ENCODE results near the gene PLAGL2.

Gene PLAGL2

GRCh38 chr20:32153771-32154170 lies 53.8 kb downstream of the PLAGL2 start:
- no peak for FAIRE-seq
- no peak for DNase-seq (ENCODE audit: insufficient read length, low spot score)

DNA sequence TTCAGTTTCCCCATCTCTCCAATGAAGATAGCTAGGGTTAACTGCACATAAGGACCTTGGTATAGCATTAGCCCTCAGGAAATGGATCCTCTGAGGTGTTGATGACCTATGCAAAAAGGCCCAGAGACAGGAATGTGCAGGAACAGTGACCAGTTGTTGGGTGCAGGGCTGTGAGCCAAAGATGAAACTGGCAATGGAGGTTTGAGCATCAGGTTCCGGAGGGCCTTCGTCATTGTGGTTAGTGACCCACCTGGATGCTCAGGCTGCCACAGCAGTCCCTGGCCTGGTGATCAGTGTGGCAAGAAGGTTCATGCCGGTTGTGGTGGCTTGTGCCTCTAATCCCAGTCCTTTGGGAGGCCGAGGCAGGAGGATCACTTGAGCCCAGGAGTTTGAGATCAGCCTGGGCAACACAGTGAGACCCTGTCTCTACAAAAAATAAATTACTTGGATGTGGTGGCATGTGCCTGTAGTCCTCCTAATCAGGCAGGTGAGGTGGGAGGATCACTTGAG lies 54.3 kb downstream of the PLAGL2 start:
- FAIRE-seq: no peak
- DNase-seq (ENCODE audit: insufficient read length, low spot score): no peak

GRCh38 chr20:32152421-32153155 lies 55.0 kb downstream of the PLAGL2 start:
- no peak for FAIRE-seq

GRCh38 chr20:32150291-32150848 lies 57.2 kb downstream of the PLAGL2 start:
- no peak for FAIRE-seq
- no peak for DNase-seq (ENCODE audit: insufficient read length, low spot score)

More at GRCh38 chr20:32152421-32153155, 55.0 kb downstream of the PLAGL2 start:
- DNase-seq (ENCODE audit: insufficient read length, low spot score): no peak

- FAIRE-seq (no peak), DNase-seq (ENCODE audit: insufficient read length, low spot score) (no peak)
These were observed 57.9 kb downstream of the PLAGL2 start for GRCh38 chr20:32149566-32150170.

DNA sequence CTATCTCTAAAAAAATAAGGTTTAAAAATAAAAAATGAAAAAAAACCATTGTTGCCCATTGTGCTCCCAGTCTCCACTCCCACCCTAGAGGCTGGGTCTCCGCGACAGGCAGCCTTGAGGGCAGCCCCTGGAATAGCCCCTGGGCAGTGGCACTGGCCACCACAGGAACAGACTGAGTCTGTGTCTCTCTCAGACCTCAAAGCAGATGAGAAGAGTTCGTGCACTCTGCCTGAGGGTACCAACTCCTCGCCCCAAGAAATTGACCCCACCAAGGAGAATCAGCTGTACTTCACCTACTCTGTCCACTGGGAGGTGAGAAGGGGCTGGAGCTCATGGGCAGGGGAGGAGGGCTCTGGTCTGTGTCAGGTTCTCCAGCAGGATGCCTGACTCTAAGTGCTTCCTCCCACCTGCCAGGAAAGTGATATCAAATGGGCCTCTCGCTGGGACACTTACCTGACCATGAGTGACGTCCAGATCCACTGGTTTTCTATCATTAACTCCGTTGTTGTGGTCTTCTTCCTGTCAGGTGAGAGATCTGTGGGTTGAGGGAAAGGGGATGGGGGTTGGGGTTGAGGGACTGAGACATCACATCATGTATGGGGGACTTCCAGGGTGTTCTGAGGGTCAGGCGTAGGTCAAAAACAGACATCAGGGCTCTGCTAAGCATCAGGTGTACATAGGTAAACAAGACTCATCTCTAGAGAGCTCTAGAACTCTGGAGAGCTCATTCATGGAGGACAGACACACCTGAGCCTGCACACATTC lies 62.5 kb downstream of the PLAGL2 start:
- DNase-seq (ENCODE audit: insufficient read length, low spot score): no peak
- no peak for FAIRE-seq

DNA sequence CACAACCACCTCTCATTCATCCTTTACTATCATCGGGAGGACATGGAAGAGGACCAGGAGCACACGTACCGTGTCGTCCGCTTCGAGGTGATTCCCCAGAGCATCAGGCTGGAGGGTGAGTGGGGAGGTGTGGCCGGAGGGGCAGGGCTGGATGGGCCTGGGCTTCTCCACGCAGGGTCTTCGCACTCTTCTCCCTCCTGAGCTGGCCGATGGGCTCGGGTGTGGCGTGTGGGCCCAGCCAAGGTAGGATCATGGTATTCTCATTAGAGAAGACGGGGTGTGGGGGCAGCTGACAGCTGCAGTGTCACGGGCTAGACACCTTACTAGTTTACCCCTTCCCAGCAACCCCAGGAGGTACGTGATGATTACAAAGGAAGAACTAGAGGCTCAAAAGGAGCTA lies 64.6 kb downstream of the PLAGL2 start:
- FAIRE-seq: no peak

More for the DNA sequence above, 64.6 kb downstream of the PLAGL2 start:
- no peak for DNase-seq (ENCODE audit: insufficient read length, low spot score)

Measured in HTR-8/SVneo (cell line).